ENCODE results near the gene BDKRB2. TPM values are rescaled to one million over a fixed set of nuclear protein-coding genes. Genes with fewer than 3 reads are reported as not detected.

BDKRB2 gene
- total and polyA plus RNA-seq, 2 of the 8 experiments (the other 6 are each of a cell fraction or from before 2014, with no cell fraction given) = 0.13 to 0.21 TPM

GRCh38 chr14:96250485-96250884 lies 45.8 kb downstream of the BDKRB2 start:
- CTCF ChIA-PET (ENCODE audit: partially characterized antibody) = interaction anchor here (0.8 to 6.0 kb wide), 7 partner anchors 15 to 415 kb away, joined by 3 to 23 read pairs (median 3); no protein-coding TSS in a partner anchor
- WGBS, 2 experiments (ENCODE audit: extremely low coverage in 1 of 2, insufficient coverage in 1 of 2, insufficient read length in 1 of 2, insufficient replicate concordance in 2 of 2, low coverage in 1 of 2, low lambda C conversion rate in 2 of 2, missing lambda C conversion rate in 1 of 2) = 64% methylated on average over 3 of the region's 3 CpGs; no CpG with 5 or more reads in 1 of the 2 experiments

More at GRCh38 chr14:96250485-96250884, 45.8 kb downstream of the BDKRB2 start:
- no peak overlapping the region for H3K9ac ChIP-seq (replicated peaks in 1 of 4; ENCODE audit: extremely low read depth in 1 of 4, low read depth in 3 of 4, low read length in 3 of 4)
- H2BK15ac ChIP-seq (ENCODE audit: low read length) = no peak overlapping the region
- H3K4me1 ChIP-seq (replicated peaks in 1 of 4; ENCODE audit: control insufficient read depth in 3 of 4, insufficient read depth in 4 of 4, low read length in 3 of 4) = peaks cover 0 to 4% (median 2%) of the 10 kb centered on the region in 4 experiments; a peak in 3 of 7 replicates
- H4K8ac ChIP-seq (ENCODE audit: extremely low read depth, insufficient read depth, low read length) = no peak overlapping the region
- no peak for DNase-seq (ENCODE audit: low read depth in 1 of 2, low spot score in 2 of 2)
- no peak for FAIRE-seq
- H3K4ac ChIP-seq (replicated peaks; ENCODE audit: insufficient read length, low read depth, low read length) = no peak overlapping the region
- no peak overlapping the region for H2BK20ac ChIP-seq (ENCODE audit: low read length)
- H3K27me3 ChIP-seq (replicated peaks in 1 of 4; ENCODE audit: control insufficient read depth in 3 of 4, extremely low read depth in 1 of 4, insufficient read depth in 3 of 4, low read length in 3 of 4) = no peaks in the 10 kb centered on the region
- no peak overlapping the region for H2BK120ac ChIP-seq (replicated peaks; ENCODE audit: low read depth, low read length)
- H4K20me1 ChIP-seq (replicated peaks in 1 of 2; ENCODE audit: control insufficient read depth in 1 of 2, insufficient read depth in 2 of 2, low read length in 2 of 2) = no peaks in the 10 kb centered on the region
- H2AFZ ChIP-seq (ENCODE audit: low read length) = no peak overlapping the region
- POLR2A ChIA-PET (ENCODE audit: partially characterized antibody) = interaction anchor here (0.7 kb wide), 1 partner anchor 46 kb away, joined by 3 read pairs; no protein-coding TSS in a partner anchor
- no peak overlapping the region for H3K18ac ChIP-seq (ENCODE audit: extremely low read depth, low read length)
- no peak overlapping the region for H3K23ac ChIP-seq (ENCODE audit: insufficient read length)
- H3K79me1 ChIP-seq (ENCODE audit: low read depth, low read length) = no peaks in the 10 kb centered on the region
- H3K79me2 ChIP-seq (ENCODE audit: control insufficient read depth in 1 of 2, insufficient read depth in 2 of 2, low read length in 2 of 2) = no peaks in the 10 kb centered on the region
- H3K56ac ChIP-seq (replicated peaks; ENCODE audit: insufficient read length, low read depth, low read length) = no peak overlapping the region
- TF ChIP-seq BRCA1 (IDR thresholded peaks at IDR 0.05; ENCODE audit: low read depth, low read length) = no peak
- TF ChIP-seq NANOG (IDR thresholded peaks at IDR 0.05; ENCODE audit: insufficient read depth, low read depth, low read length, poor library complexity, severe bottlenecking) = peak; percentile 27
- H3K27ac ChIP-seq (ENCODE audit: low read depth, low read length) = no peak overlapping the region
- H3K23me2 ChIP-seq (ENCODE audit: low read depth, low read length) = no peaks in the 10 kb centered on the region
- H4K5ac ChIP-seq (ENCODE audit: insufficient read length, low read depth, low read length) = no peak overlapping the region
- no peak overlapping the region for H2AK5ac ChIP-seq (ENCODE audit: low read depth, low read length)
- no peak overlapping the region for H3K14ac ChIP-seq (ENCODE audit: insufficient read length)
- H2BK12ac ChIP-seq (ENCODE audit: low read depth, low read length) = no peak overlapping the region
- no peak overlapping the region for H3K4me3 ChIP-seq (ENCODE audit: extremely low read depth in 1 of 4, insufficient read depth in 2 of 4, low read depth in 3 of 4, low read length in 4 of 4)
- H3K36me3 ChIP-seq (ENCODE audit: control insufficient read depth in 2 of 4, insufficient read depth in 4 of 4, low read length in 3 of 4) = no peaks in the 10 kb centered on the region
- no peak overlapping the region for H3K4me2 ChIP-seq (ENCODE audit: insufficient read depth in 1 of 2, low read depth in 2 of 2, low read length in 2 of 2)
- H4K91ac ChIP-seq (replicated peaks; ENCODE audit: insufficient read length, low read length) = no peak overlapping the region
- no peak overlapping the region for H2BK5ac ChIP-seq (ENCODE audit: low read depth, low read length)
- H3K9me3 ChIP-seq (ENCODE audit: insufficient read depth in 2 of 2, low read depth in 1 of 2, low read length in 1 of 2) = no peaks in the 10 kb centered on the region

All from H1 (cell line).